ENCODE results near the gene DPH2.

The DPH2 gene

GRCh38 chr1:43969746-43970466 is at the start of gene DPH2:
Gene DPH2 (plus strand): TSS chr1:43970010. CDS start chr1:43970176, 166 bp downstream.
- peak; percentile 82 to 88 for DNase-seq (ENCODE audit: low read depth in 2 of 2)

- no peak for DNase-seq (ENCODE audit: low read depth in 2 of 2)
Measured at GRCh38 chr1:43921022-43921421, 48.8 kb upstream of the DPH2 start.

GRCh38 chr1:43924516-43924915 is 45.3 kb upstream of the DPH2 start:
- no peak for DNase-seq (ENCODE audit: low read depth in 2 of 2)

- DNase-seq (ENCODE audit: low read depth in 2 of 2), result no peak
Measured at GRCh38 chr1:43925846-43926245, 44.0 kb upstream of the DPH2 start.

- DNase-seq (ENCODE audit: low read depth in 2 of 2), result no peak
Measured at GRCh38 chr1:43930168-43930948, 39.5 kb upstream of the DPH2 start.

GRCh38 chr1:43930949-43931275 is 38.9 kb upstream of the DPH2 start:
- no peak for DNase-seq (ENCODE audit: low read depth in 2 of 2)

- no peak for DNase-seq (ENCODE audit: low read depth in 2 of 2)
Measured at GRCh38 chr1:43931711-43932660, 37.8 kb upstream of the DPH2 start.

GRCh38 chr1:43932786-43933385 is 36.9 kb upstream of the DPH2 start:
- DNase-seq (ENCODE audit: low read depth in 2 of 2), result no peak

- no peak for DNase-seq (ENCODE audit: low read depth in 2 of 2)
Measured at GRCh38 chr1:43933386-43934100, 36.3 kb upstream of the DPH2 start, which contains the start of gene ARTN. Gene ARTN (plus strand): TSS chr1:43933801. CDS start chr1:43935657, 1,856 bp downstream.

- DNase-seq (ENCODE audit: low read depth in 2 of 2), result peak in 1 of 2 donors; percentile 34
Measured at GRCh38 chr1:43934101-43934985, 35.5 kb upstream of the DPH2 start.

- DNase-seq (ENCODE audit: low read depth in 2 of 2), result no peak
Measured at GRCh38 chr1:43934986-43935324, 34.9 kb upstream of the DPH2 start.

- DNase-seq (ENCODE audit: low read depth in 2 of 2), result no peak
Measured at GRCh38 chr1:43935711-43936427, 33.9 kb upstream of the DPH2 start.

- no peak for DNase-seq (ENCODE audit: low read depth in 2 of 2)
Measured at GRCh38 chr1:43936431-43937151, 33.2 kb upstream of the DPH2 start.

GRCh38 chr1:43937179-43937865 is 32.5 kb upstream of the DPH2 start:
- no peak for DNase-seq (ENCODE audit: low read depth in 2 of 2)

GRCh38 chr1:43938383-43938782 is 31.4 kb upstream of the DPH2 start:
- DNase-seq (ENCODE audit: low read depth in 2 of 2), result no peak

- no peak for DNase-seq (ENCODE audit: low read depth in 2 of 2)
Measured at GRCh38 chr1:43938892-43939587, 30.8 kb upstream of the DPH2 start.

GRCh38 chr1:43942411-43942810 is 27.4 kb upstream of the DPH2 start:
- DNase-seq (ENCODE audit: low read depth in 2 of 2), result no peak

- no peak for DNase-seq (ENCODE audit: low read depth in 2 of 2)
Measured at GRCh38 chr1:43944860-43945259, 24.9 kb upstream of the DPH2 start.
